NCI-H2227 (cell line): ENCODE results near the gene SUGP2.
A peak's percentile ranks its signal among the peaks of the same experiment; 100 is the strongest.

Experiments used
- DNase-seq: peaks from one replicate; lab custom pipeline; 2025; ENCODE audit not compliant: unreplicated experiment; lab: John Stamatoyannopoulos, UW

The SUGP2 gene

DNA sequence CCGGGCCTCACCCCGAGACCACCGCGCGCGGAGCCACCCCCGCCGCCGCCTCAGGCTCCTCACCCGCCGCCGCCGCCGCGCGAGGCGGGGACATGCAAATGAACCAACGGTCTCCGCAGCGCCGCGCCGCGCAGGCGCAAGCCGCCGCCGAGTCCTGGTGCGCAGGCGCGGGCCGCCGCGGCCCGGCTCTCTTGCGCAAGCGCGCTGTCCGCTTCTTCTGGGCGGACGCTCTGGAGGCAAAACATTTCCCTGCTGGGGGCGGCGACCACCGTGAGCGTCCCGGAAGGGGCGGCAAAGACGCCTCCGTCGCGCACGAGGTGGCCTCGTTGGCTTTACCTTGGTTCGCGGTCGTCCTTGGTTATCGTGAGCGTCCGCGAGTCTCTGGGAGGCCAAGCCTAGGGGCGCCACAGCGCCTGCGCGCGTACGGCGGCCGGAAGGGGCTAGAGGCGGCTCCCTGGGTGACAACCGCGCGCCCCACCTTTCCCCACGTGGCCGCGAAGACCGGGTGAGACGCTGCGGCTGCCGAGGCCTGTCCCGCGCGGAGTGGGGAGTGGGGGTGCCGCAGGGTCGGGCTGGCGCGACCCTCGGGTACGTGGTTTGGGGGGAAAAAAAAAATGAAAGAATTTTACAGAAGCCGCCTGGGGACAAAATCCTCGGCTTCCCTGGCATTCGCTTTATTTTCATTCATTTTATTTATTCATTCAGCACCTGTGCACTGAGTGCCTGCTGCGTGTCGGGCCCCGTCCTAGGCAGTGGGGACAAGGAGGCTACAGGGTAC, at the start of gene SUGP2, which contains the start of gene ARMC6:
SUGP2 (minus strand) TSS at position 92 of the 778 bp plus-strand sequence. CDS start 2,446 bp downstream, outside the sequence.
ARMC6 (plus strand) TSS at position 178 of the 778 bp plus-strand sequence. CDS start 607 bp downstream, outside the sequence.
- peak; percentile 91 for DNase-seq

DNA sequence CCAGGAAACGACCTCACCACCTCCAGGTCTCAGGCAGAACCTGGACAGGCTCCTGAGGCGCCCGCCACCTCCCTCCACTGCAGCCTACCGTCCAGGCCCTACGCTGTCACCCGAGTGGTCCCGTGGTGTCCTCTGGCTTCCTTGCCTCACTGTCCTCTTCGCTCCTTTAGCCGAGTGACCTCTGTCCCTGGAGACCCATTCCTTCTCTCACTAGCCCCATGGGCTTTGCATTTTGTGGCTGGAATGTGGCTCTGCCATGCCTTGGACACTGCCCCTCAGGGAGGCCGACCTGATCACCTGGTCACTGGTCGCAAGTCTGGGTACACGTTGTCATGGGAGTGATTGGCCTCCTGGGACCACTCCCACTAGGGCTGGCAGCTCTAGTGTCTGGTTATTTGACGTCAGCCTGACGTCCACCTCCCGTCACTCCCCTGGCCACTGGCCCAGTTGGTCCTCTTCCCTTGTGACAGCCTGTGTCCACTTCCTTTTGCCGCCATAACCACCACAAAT, 48.4 kb upstream of the SUGP2 start:
- DNase-seq: no peak

DNA sequence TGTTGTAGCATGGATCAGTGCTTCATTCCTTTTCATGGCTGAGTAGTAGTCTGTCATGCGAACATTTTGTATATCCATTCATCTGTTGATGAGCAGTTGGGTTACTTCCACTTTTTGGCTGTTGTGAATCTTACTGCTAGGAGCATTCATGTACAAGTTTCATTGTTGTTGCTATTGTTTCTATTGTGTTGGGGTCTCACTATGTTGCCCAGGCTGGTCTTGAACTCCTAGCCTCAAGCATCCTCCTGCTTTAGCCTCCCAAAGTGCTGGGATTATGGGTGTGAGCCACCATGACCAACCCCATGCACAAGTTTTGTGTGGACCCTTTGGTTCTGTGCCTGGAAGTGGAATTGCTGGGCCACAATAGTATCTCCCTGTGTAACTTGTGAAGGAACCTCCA, 46.3 kb upstream of the SUGP2 start:
- DNase-seq: no peak

DNA sequence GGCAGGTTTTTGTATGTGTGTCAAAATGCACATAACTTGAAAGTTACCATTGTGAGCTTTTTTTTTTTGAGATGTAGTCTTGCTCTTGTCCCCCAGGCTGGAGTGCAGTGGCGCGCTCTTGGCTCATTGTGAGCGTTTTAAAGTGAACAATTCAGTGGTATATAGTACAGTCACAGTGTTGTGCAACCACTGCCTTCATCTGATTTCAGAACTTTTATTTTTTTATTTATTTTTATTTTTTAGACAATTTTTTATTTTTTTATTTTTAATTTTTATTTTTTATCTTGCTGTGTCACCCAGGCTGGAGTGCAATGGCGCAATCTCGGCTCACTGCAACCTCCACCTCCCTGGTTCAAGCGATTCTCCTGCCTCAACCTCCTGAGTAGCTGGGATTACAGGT, 45.5 kb upstream of the SUGP2 start:
- DNase-seq: no peak

DNA sequence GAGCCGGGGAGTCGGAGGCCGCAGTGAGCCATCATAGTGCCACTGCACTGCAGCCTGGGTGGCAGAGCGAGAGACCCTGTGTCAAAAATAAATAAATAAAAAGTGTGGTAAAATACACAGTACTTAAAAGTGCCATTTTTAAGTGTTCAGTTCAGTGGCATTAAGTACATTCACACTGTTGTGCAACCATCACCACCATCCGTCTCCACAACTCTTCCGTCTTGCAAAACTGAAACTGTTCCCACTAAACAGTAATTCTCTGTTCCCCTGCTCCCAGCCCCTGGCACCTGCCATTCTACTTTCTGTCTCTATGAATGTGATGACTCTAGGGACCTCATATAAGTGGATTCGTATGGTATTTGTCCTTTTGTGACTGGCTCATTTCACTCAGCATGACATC, 43.8 kb upstream of the SUGP2 start:
- DNase-seq: no peak

DNA sequence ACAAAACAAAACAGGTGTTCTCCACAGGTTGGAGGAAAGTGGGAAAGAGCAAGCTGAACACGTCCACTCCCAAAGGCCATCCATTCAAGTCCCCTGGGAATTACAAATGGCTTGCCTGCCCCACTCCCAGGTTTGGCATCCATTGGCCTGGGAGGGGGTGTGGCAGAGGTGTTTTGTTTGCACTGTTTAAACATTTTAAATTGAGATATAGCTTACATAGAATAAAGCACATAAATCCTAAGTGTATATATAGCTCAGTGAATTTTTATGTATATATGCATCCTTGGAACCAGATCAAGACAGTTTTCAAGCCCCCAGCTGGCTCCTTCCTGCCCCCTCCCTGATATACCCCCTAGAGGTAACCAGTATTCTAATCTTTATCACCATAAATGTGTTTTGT, 43.2 kb upstream of the SUGP2 start:
- no peak for DNase-seq

DNA sequence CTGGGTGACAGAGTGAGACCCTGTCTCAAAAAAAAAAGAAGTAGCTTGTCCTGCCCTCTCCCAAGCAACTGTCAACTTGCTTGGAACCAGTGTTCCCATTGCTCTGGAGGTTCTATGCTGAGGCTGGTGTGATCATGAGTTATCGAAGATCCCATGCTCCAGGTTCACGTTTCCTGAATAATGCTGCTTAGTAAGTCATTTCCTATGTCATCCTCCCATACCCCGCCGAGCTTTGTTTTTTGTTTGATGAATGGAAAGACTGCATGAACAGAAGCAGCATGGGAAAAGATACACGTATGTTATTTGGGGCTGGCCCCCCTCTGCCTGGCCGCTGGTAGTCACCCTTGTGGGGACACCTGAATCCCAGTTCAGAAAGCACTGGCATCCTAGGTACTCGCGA, 41.8 kb upstream of the SUGP2 start:
- DNase-seq: no peak

DNA sequence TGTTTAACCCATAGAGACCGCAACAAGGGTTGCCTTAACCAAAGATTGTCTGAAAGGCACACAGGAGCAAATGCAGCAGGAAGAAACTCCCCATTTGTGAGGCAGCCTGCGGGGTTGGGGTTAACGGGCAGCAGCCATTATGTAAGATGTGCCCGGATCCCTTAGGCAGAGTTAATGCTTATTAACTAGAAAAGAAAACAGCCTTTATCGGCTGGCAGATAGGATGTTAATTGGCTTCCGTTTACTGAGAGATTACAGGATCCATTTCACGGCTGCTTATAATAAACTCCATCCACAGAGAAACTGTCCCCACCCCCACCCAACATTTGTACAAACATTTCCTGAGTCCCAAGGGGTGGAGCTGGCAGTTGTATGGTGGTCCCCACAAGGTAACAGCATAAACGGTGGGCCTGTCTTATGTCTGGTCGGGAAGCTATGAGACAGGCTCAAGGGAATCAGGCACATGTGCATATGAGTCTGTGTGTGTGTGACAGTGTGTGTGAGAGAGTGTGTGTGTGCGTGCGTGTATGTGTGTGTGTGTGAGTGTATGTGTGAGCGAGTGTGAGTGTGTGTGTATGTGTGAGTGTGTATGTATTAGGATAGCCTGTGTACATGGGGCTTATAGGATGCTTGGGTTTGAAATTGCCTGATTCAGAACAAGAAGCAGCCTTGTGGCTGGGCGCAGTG, 41.0 kb upstream of the SUGP2 start:
- DNase-seq: peak; percentile 36

DNA sequence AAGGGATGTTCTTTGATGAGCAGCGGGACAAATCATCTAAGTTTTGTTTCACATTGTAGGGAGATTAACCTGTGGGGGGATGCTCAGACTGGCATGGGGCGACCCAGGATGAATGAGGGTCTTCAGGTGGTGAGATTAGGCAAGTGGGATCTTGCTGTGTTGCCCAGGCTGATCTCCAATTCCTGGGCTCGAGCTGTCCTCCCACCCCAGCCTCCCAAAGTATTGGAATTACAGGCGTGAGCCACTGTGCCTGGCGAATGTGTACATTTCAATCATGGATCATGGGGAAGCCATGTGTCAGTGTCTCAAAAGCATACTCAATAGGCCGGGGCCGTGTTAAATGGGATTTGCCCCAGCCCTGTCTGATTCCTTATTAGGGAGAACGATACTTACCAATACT, 38.6 kb upstream of the SUGP2 start:
- DNase-seq: no peak

DNA sequence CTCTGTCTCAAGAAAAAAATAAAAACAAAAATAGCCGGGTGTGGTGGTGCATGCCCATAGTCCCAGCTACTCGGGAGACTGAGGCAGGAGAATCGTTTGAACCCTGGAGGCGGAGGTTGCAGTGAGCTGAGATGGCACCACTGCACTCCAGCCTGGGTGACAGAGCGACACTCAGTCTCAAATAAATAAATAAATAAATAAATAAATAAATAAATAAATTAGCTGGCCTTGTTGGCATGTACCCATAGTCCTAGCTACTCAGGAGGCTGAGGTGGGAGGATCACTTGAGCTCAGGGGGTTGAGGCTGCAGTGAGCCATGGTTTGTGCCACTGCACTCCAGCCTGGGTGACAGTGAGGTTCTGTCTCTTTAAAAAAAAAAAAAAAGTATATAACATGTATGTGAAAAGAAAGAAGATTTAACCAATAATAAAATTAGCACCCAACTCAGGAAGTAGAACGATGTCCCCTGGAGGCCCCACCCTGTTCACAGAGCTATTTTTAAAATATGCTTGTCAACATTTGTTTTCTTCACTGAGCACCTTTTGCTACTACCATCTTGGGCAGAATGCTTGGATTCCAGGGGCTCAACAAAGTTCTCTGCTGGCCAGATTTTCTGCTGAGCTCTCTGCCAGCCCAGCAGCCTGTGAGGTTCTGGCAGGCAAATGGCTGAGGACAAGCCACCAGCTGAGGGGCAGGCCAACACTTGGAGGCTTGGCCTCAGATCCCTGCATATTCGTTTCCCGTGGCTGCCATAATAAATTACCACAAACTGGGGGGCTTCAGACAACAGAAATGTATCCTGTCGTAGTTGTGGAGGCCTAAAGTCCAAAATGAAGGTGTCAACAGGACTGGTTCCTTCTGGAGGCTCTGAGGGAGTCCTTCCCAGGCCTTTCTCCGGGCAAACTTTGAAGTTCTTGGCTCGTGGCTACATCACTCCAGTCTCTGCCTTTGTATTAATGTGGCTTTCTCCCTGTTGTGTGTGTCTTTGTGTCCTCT, 35.6 kb upstream of the SUGP2 start:
- DNase-seq: no peak

DNA sequence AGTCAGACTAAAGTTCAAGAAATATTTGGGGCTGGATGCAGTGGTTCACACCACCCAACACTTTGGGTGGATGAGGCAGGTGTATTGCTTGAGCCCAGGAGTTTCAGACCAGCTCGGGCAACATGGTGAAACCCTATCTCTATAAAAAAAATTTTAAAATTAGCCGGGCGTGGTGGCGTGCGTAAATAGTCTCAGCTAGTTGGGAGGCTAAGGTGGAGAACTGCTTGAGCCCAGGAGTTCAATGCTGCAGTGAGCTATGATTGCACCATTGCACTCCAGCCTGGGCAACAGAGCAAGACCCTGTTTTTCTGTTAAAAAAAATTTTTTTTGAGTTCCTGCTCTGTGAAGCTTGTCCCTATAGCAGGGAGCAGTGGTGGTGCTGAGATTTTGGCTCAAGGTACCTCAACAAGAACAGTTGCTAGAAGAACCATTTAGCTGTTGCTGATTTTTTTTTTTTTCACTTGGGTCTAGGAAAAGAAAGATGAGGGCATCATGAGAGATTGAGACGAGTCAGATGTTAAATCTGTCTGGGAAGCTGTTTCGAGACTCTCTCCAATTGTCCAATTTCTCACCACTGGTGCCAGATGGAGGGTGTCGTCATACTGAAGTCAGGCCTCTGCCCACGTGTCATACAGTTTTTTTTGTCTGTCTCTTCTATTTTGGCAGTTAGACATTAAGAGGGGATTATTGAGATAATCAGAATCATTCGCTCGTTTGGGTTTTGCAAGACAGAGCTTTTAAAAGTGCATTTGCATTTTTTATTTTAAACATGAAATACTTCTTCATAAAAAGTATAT, 34.2 kb upstream of the SUGP2 start:
- no peak for DNase-seq

DNA sequence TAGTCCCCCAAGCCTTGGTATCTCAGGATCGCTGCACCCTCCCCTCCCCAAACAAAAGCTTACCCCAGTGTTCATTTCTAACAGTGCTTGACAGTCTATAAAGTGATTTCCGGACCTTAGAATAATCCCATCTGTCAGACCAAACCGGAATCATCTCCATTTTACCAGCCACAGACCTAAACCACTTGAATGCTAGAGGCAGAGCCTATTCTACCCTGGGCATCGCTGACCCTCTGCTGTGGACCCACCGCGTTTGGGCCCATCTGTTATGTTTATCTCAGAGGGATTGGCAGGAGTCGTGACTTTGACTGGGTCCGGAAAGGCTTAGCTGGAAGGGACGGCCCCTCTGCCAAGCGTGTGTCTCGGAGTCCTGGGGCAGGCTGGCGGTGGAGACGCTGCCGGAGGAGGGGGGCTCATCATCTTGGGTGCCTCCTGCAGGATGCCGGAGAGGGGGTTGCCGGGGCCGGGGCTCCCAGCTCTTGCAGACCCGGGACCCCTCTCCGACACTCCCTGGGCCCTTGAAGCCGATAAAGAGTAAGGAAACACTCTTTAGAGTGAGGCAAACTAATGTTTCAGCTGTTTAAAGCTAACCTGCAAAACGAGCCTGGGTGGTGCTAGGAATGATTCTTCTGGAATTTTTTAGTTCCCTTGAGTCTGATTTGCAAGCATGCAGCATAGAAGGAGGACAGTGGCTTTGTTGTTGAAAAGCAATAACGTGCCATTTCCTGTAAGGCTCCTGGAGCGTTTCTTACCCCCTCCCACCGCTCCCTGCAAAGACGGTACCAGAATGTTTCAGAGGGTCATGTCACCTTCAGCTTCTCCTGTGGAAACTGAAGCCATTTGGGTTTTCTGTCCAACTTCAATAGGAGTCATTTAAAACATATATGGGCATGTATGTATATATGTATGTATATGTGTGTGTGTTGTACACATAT, 31.8 kb upstream of the SUGP2 start:
- DNase-seq: no peak

DNA sequence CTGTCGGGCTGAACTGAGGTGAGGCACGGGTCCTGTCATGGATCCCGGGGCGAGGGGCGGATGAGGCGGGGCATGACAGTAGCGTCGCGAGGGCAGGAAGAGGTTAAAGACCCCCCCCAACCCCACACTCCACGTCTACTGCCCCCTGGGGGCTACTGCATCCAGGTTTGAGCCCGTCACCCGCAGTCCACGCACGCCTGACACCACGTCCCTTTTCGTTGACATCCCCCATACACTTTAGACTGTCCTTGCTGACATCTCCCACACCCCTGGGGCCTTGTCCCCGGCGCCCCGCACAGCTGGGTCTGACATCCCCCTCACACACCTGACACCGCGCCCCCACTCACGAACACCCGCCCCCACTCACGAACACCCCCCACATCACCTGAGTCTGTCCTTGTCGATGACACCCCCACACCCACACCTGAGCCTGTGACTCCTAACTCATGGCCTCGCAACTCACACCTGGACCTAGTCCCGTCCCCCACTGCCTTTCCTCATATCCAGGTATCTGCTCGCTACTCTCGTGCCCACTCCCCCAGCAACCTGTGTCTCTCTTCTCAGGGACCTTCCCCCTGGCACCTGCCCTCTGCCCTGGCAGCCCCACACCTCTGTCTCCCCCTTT, 30.9 kb upstream of the SUGP2 start:
- DNase-seq: peak; percentile 60

DNA sequence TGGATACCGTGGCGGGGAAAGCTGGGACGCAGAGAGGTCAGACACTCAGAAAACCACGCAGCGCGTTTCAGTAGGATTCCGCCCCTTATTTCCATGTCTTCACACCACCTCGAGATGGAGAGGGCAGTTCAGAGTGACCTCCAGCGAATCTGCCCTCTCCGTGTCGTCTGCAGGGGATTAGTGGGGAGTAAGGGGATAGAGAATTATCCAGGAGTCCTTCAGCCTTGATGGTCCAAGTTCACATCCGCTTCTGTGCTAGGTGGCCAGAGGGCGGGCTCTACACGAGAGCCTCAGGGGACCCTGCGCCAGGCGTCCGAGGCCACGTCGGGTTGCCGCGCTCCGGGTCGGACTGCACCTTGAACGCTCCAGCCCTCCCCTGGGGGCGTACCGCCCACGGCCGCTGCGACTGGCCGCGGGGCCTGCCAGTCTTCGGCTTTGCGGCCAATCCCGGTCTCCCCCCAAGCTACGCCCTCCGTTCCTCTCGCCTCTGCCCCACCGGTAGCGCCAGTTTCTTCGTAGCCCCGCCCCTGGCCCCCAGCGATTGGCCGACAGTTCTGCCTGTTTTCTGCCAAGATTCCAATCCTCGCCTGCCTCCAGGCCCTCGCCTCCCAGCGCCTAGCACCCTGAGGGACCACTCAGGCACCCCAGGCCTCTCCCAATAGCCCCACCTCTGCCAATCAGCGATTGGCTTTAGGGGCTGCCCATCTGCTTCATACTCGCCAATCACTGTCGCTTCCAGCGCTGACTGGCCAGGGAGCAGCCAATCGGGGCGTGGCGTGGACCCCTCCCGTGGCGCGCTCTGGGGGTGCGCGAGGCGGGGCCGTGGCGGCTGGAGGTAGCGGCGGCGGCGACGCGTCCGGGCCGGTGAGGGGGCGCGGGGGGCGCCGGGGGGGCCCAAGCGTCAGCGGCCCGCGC, 30.1 kb upstream of the SUGP2 start, which contains the start of gene SLC25A42:
SLC25A42 (plus strand) TSS at position 812 of the 915 bp plus-strand sequence. CDS start 32,131 bp downstream, outside the sequence.
- DNase-seq: peak; percentile 97

DNA sequence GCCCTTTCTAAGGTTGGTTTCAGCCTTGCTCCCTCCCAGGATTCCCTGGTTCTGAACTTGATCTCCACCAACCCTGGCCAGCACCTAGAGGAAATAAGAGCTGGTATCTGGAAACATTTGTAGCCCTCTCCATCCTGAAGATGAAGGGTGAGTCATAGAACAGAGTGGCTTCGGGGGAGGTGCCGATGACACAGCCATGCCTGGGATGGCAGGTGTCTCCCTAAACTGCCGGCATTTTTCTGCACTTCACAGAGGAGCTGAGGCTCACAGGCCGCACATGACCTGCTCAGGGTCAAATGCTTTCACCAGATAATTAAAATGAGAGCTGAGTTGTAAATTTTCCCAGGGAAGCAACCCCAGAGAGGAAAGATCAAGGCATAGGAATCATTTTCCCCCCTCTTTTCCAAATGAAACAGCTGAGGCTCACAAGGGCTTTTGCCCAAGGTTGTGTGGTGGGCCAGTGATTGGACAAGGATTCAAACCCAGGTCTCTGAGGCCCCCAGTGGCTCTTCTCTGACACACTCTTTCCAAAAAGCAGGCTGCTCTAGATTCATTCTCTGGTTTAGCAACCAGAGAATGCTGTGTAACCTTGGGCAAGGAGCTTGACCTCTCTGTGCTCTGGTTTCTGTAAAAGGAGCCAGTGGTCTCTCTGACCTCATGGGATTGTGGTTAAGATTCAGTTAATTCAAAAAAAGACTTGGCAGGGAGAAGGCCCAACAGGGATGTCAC, 29.3 kb upstream of the SUGP2 start:
- DNase-seq: peak; percentile 24

DNA sequence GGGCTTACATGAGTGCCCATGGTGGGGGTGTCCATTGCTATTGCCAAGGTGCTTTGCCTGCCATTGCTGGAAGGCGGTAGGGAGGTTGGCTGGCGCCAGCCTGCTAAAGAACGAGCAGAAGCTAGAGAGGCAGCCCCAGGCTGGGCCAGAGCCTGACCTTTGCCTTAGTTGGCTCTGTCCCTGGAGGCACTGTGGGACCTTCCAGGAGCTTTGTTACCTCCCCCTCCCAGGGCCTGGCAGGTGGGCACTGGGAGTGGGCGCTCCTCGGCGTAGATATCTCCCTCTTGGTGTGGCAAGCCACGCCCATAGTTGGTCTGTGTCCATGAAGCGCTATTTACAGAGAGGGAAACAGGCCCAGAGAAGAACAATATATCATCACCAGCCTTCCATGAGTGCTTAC, 28.2 kb upstream of the SUGP2 start:
- no peak for DNase-seq
